ENCODE results near the gene SHC3.
"Not testable (repeated sequence)": the region's sequence is repeated elsewhere in the genome, so short reads cannot be mapped to it uniquely, and the experiment has no call there.

The SHC3 gene, protein sequence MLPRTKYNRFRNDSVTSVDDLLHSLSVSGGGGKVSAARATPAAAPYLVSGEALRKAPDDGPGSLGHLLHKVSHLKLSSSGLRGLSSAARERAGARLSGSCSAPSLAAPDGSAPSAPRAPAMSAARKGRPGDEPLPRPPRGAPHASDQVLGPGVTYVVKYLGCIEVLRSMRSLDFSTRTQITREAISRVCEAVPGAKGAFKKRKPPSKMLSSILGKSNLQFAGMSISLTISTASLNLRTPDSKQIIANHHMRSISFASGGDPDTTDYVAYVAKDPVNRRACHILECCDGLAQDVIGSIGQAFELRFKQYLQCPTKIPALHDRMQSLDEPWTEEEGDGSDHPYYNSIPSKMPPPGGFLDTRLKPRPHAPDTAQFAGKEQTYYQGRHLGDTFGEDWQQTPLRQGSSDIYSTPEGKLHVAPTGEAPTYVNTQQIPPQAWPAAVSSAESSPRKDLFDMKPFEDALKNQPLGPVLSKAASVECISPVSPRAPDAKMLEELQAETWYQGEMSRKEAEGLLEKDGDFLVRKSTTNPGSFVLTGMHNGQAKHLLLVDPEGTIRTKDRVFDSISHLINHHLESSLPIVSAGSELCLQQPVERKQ

DNA sequence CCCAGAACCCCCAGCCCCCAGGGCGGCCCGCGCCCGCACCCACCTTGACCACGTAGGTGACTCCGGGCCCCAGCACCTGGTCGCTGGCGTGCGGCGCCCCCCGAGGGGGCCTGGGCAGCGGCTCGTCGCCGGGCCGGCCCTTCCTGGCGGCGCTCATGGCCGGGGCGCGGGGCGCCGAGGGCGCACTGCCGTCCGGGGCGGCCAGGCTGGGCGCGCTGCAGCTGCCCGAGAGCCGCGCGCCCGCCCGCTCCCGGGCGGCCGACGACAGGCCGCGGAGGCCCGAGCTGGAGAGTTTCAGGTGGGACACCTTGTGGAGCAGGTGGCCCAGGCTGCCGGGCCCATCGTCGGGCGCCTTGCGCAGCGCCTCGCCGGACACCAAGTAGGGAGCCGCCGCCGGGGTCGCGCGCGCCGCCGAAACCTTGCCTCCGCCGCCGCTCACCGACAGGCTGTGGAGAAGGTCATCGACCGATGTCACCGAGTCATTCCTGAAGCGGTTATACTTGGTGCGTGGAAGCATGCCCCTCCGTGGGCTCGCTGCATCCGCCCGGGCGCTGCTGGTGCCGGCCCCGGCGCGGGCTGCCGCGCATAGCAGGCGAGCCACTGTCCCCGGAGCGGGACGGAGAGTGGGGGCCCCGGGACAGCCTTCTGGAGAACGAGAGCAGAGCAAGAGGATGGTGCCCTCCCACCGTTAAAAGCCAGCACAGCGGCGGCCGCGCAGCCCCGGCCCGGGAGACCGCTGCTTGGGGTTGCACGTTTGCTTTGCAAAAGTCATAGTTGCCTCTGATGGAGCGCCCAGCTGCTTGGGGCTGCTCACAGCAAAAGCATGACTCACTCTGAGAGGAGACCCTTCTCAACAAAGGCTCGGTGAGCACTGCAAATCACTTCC lies at the start of gene SHC3:
Gene SHC3 (minus strand): TSS at position 875 of the 886 bp plus-strand sequence. CDS start 358 bp downstream, at position 517.
- DNase-seq (ENCODE audit: extremely low read depth in 1 of 2, low read depth in 1 of 2) = no peak

DNA sequence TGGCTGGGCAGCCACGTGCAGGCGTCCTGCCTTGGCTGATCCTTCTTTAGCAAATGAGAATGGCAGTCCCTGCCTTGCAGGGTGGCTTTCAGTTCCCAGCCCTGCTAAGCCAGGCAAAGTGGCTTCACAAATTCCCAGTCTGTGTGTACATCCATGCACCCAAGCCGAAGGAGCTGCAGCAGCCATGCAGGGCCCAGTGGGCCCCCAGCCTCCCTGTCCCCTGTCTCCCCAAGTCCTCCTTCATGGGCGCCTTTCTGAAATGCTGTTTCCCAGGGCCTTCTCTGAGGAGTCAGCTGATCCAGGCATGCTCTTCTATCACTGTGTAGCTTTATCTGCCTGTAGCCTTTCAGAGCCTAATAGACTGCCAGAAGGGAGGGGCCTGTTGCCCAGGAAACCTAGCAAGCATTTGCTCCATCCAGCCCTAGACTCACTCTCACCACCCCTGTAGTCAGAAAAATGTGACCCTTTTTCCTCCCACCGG lies 47.4 kb upstream of the SHC3 start:
- no peak for DNase-seq (ENCODE audit: extremely low read depth in 1 of 2, low read depth in 1 of 2)

DNA sequence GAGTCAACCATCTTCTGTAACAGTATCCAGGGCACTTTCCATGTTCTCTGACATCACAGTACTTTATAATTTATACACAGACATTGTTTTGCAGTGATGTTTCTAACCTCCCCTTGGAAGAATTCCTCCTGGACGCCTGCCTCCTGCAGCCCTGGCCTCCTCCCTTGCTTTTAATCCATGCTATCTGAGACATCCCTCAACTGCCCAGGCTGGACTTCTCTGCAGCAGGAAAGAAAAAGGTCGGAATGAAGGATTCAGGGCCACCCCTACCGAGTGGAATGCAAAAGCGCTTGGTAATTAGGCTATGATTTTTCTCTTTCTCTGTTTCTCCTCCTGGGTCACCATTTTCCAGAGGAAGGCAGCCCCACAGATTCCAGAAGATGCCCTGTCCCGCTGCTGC lies 47.0 kb upstream of the SHC3 start:
- DNase-seq (ENCODE audit: extremely low read depth in 1 of 2, low read depth in 1 of 2) = no peak

DNA sequence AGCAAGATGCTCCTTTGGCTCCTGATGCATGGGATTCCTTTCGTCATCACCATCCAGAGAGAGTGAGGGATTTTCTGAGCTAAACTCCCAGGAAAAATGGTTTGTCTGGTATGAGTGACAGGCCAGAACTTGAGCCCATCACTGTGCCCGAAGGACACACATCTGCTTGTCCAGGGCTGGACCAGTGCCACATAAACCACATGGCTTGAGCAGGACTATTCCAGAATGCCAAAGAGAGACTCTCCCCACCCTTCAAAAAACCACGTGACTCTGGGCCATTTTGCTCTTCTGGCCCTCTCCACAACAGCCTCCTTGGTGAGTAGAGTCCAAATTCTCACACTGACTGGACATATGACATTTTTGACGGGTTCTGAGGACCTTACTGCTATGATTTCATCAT lies 46.4 kb upstream of the SHC3 start:
- DNase-seq (ENCODE audit: extremely low read depth in 1 of 2, low read depth in 1 of 2) = no peak

DNA sequence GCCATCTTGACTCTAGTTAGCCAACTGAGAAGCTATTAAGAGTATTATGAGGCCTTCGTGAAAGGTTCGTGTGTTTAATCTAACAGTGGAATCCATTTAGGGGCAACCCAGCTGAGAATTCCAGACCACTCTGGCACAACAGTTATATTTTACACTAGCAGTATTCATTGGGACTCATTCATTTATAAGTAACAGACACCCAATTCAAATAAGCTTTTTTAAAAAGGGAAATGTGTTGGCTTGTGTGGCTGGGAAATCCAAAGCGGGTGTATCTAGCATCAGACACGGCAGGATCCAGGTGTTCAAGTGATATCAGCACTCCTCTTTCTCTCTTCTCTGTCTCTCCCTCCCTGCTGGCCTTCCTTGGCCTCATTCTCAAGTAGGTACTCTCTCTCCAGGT lies 46.0 kb upstream of the SHC3 start:
- no peak for DNase-seq (ENCODE audit: extremely low read depth in 1 of 2, low read depth in 1 of 2)

DNA sequence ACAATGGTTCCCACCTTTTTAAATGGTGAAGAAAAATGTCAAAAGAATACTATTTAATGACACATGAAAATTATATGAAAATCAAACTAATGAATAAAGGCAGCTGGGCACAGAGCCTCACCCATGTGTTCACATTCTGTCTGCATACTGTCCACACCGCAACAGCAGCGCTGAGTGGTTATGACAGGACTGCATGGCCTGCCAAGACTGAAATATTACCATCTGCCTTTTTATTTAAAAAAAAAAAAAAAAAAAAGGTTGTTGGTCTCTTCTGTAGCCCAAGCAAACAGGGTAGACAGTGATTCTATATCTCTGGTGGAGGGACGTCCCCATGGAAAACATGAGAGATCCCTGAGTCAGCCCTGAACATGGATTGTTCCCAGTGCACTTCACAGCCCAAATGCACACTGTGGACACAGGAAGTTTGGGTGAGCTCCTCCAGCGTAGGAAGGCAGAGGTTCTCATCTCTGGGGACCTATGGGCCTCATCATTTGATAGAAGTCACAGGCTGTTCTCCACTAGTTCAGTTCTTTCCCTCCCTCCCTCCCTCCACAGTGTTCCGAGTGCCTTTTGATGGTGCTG lies 44.9 kb upstream of the SHC3 start:
- DNase-seq (ENCODE audit: extremely low read depth in 1 of 2, low read depth in 1 of 2) = no peak

DNA sequence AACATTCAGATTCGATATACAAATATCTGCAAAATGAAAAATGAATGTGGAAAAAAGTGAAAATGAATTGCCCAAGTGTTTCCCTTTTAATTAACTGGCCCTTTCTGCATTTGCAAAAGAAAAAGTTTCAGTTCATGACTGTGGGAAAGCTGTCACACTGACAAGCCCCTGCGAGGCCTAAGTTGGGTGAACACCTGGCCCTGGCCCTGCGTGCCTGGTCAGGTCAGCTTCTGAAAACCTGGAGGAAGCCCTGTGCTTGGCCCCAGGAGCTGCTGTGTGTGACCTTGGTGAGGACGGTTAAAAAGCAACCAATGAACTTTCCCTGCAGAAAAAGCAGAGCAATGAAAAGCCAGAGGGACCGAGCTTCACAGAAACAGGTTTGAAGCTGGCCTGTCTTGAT lies 41.0 kb upstream of the SHC3 start:
- no peak for DNase-seq (ENCODE audit: extremely low read depth in 1 of 2, low read depth in 1 of 2)

DNA sequence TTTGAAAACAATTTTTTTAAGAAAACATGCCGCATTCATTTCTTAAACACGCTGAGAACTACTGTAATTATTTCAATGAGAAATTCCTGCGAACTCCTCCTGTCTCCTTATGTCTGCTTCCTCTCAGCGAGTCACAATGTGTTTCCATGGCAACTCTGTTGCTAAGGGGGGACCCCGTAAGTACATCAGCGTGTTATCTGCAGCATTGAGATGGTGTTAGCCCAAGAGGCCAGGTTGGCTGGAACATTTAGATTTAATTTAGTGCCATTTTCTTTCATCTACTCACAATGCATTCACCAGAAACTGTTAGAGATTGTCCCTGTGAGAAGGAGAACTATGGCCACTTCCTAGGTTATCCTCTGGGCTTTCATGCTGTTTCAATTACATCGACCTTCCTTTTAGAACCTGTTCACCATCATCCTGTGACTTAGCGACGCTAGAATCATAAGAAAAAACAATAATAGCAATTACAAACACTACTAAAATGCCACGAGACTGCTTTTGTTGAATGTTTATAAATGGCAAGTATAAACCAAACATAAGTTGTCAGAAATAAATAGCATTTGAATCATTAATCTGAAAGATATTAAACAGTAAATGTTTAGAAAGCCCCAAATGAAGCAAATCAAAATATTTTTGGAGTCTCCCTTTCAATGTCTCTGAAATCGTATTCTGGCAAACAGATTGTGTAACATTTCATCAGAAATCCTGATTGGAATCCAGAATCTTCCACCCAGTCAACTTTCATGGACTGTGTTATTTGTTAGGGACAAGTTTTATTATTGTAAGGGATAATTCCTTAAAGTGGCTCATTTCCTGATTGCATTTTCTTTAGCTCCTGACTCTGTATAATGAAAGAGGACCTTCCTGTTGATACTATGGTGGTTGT lies 39.7 kb upstream of the SHC3 start:
- no peak for DNase-seq (ENCODE audit: extremely low read depth in 1 of 2, low read depth in 1 of 2)

DNA sequence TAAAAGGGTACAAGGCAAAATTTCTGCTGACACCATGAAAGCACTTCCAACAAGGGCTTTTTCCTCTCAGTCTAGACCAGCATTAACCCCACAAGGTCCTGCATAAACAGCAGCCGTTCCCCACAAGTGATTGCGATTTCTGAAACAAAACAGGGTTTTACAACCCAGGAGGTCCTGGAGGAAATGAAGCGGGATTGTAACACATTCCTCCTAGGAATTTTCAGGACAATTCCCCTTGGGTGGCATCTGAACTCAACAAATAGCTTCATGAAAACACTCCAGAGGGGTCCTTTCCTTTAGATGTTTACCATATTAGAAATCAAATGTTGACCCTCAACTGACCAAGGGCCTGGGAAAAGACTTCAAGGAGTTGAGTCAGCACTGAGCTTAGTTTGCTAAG lies 36.7 kb upstream of the SHC3 start:
- DNase-seq (ENCODE audit: extremely low read depth in 1 of 2, low read depth in 1 of 2) = no peak

DNA sequence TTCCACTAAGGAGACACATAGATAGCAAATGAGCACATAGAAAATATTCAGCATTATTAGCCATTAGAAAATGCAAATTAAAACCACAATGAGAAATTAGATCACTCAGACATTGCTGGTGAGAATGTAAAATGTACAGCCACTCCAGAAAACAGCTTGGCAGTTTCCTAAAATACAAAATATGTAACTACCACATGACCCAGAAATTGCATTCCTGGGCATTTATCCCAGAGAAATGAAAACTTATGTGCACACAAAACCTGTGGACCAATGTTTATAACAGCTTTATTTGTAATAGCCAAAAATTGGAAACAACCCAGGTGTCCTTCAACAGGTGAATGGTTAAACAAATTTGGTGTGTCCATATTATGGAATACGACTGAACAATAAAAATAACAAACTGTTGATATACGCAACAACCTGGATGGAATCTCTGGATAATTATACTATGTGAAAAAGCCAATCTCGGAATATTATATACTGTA lies 34.8 kb upstream of the SHC3 start:
- no peak for DNase-seq (ENCODE audit: extremely low read depth in 1 of 2, low read depth in 1 of 2)

DNA sequence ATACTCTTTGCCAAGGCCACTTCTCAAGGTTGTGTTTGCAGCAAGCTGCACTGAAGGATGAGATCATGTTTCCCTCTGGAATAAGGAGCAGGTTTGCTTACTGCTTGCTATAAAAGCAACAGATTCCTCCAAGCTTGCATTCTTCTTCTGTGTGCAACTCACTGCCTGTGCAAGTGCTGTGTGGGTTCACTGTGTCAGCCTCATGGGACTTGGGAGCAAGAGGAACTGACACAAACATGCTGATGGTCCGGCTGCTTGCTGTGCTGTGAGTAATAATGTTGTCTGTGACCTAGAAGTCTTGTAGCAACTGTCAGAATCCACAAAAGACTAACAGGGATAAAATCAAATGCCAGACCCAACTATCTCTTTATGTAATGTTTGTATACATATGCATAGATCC lies 33.6 kb upstream of the SHC3 start:
- no peak for DNase-seq (ENCODE audit: extremely low read depth in 1 of 2, low read depth in 1 of 2)

DNA sequence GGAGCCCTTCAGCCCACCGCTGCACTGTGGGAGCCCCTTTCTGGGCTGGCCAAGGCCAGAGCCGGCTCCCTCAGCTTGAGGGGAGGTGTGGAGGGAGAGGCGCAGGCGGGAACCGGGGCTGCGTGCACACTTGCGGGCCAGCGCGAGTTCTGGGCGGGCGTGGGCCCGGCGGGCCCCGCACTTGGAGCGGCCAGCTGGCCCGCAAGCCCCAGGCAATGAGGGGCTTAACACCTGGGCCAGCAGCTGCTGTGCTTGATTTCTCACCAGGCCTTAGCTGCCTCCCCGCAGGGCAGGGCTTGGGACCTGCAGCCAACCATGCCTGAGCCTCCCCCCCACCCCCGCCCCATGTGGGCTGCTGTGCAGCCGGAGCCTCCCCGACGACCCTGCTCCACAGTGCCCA lies 30.7 kb upstream of the SHC3 start:
- DNase-seq (ENCODE audit: extremely low read depth in 1 of 2, low read depth in 1 of 2) = not testable (repeated sequence)

DNA sequence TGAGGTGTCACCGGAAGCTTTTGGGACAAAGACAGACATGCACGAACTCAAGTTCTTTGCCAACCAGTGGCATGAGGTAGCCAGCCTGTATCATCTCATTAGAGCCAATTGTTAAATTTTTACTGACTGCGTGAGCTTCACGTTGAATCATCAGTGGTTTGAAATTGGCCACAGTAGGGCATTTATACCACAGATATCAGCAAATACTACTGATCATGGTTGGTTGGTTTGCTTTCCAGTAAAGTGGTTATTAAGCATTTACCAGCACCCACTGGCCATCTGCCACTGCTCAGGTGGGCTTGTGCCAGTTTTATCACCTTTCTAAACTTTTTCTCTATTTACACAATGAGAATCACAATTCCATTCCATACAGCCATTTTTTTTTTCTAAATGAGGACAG lies 28.4 kb upstream of the SHC3 start:
- DNase-seq (ENCODE audit: extremely low read depth in 1 of 2, low read depth in 1 of 2) = no peak

DNA sequence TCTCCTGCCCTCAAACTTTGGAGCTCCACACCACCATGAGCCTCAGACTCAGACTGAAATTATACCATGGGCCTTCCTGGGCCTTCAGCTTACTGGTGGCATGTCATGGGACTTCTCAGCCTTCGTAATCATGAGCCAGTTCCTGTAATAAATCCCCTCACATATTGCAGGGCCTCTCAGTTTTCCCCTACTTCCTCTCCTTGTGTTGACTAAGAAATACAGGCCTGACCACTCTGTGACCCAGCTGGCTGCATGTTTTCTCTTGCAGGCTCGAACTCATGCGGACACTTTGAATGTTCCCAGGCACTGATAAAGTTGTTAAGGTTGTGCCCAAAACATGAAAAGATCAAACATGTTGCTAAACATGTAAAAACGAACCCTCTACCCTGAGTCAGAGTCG lies 26.2 kb upstream of the SHC3 start:
- DNase-seq (ENCODE audit: extremely low read depth in 1 of 2, low read depth in 1 of 2) = no peak

DNA sequence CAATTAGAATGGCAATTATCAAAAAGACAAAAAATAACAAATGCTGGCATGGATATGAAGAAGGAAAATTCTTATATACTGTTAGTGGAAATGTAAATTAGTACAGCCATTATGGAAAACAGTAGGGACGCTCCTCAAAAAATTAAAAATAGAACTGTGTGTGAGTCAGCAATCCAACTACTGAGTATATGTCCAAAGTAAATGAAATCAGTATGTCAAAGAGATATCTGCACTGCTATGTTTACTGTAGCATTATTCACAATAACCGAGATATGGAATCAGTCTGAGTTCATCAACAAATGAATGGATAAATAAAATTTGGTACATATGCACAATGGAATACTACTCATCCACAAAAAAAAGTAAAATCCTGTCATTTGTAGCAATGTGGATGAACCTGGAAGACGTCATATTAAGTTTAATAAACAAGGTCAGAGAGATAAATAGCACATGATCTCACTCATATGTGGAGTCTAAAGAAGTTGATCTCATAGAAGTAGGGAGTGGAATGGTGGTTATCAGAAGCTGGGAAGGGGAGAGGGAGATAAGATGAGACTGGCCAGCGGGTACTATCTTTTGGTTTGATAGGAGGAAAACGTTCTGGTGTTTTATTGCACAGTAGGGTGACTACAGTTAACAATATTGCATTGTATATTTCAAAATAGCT lies 16.6 kb upstream of the SHC3 start:
- DNase-seq (ENCODE audit: extremely low read depth in 1 of 2, low read depth in 1 of 2) = no peak

DNA sequence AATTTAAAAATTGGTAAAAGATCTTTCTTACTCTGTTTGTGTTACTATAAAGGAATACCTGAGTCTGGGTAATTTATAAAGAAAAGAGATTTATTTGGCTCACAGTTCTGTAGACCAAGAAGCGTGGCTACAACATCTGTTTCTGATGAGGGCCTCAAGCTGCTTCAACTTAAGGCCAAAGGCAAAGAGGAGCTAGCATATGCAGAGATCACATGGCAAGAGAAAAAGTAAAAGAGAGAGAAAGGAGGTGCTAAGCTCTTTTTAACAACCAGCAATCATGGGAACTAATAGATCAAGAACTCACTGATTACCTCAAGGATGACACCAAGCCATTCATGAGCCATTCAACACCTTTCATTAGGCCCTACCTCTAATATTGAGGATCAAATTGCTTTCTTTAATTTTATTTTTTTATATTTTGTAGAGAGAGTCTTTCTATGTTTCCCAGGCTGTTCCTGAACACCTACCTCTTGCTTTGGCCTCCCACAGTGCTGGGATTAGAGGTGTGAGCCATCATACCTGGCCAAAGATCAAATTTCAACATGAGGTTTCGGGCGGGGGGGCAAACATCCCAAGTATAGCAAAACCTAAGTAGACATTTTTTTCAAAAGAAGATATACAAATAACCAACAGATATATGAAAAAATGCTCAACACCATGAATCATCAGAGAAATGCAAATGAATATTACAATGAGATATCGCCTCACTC lies 16.0 kb upstream of the SHC3 start:
- DNase-seq (ENCODE audit: extremely low read depth in 1 of 2, low read depth in 1 of 2) = no peak

DNA sequence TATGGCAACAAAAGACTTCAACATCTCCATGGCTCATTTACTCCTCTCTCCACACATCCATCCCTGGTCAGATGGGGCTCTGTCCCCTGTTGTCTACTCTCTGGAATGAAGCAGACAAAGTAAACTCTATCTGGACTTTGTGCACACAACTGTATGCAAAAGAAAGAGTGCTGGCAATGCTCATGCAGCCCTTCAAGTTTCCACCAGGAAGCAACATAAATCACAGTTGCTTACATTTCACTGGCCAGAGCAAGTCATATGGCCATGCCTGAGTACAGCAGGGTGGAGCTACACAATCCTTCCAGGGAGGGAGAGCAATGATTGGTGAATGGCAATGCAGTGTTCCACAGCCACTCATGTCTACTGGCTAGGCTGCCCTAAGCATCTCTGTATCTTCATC lies 12.4 kb upstream of the SHC3 start:
- no peak for DNase-seq (ENCODE audit: extremely low read depth in 1 of 2, low read depth in 1 of 2)

DNA sequence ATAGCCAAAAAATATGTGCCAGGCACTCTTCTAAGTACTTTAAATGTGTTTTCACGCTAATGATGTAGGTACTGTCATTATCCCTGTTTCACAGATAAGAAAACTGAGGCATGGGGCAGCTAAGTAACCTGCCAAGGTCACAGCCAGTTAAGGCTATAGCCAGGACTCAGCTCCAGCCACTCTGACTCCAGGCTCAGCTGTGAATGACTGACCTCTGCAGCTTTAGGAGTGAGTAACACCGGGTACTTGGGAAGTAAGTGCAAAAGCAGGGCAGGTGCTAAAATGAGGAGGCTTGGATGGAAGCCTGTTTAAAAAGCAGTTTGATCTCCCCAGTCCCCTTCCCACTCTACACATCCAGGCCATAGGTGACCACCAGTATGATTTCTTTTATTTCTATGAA lies 10.6 kb upstream of the SHC3 start:
- DNase-seq (ENCODE audit: extremely low read depth in 1 of 2, low read depth in 1 of 2) = no peak

DNA sequence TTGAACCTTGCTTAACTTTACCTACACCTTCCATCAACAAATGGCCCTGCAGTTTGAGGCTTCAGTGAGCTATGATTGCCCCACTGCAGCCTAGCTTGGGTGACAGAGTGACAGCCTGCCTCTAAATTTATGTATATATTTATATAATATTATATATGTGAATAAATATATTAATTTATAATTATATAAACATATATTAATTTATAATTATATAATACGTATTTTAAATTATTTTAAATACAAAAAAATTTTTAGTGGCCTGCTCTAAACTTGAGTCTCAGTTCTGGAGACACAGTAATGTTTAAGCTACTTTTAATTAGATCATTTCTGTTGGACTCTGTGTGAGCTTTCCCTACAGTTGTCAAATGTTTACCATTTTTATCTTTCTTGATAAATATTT lies 9.3 kb upstream of the SHC3 start:
- DNase-seq (ENCODE audit: extremely low read depth in 1 of 2, low read depth in 1 of 2) = no peak
